GM13977 (cell line): Measurements from ENCODE around the gene CCDC13.

Source experiments
- DNase-seq: peaks from one replicate; pipeline ENCODE4 v3.0.0; 2012; ENCODE audit warnings: low spot score
- CTCF ChIP-seq: IDR thresholded peaks from 2 replicates; pipeline ENCODE4 v1.5.1; 2012; ENCODE audit warnings: mild to moderate bottlenecking, control low read depth; ENCODE audit not compliant: insufficient read depth; ENCODE audit errors: extremely low read depth, missing control alignments
- in situ Hi-C: fragments of 300-500 bp; cut with MboI; formaldehyde crosslinking; loops from one replicate; pipeline ENCODE4 v1.12.0; 2022; ENCODE audit warnings: low sequenced_read_pairs, low pct_unique_long_range_greater_than_20kb, mixed read lengths, inconsistent platforms; ENCODE audit not compliant: unreplicated experiment

CCDC13 gene

GRCh38 chr3:42728056-42728455, 45.0 kb downstream of the CCDC13 start:
- TF ChIP-seq CTCF, result no peak
- in situ Hi-C loops, result no loop called here

GRCh38 chr3:42725454-42725853, 47.6 kb downstream of the CCDC13 start:
- DNase-seq, result no peak
- no peak for TF ChIP-seq CTCF
- in situ Hi-C loops, result no loop called here

More at GRCh38 chr3:42728056-42728455, 45.0 kb downstream of the CCDC13 start:
- DNase-seq, result no peak

- no peak for TF ChIP-seq CTCF
- DNase-seq, result no peak
- in situ Hi-C loops, result no loop called here
These were observed 49.8 kb downstream of the CCDC13 start for GRCh38 chr3:42723219-42723618.
